Thyroid gland (tissue), 4 donors: Measurements from ENCODE around the gene PIBF1.

ENCODE experiments used
- CTCF ChIP-seq, 6 experiments: fragments of 200-600 bp in 3 of 6; fragments of 450-650 bp in 3 of 6; sonication (generic) in 3 of 6; IDR thresholded peaks; one replicate each; pipeline ENCODE4 v1.5.1; 2016 to 2019; ENCODE audit warnings: antibody characterized with exemption in 6 of 6, mild to moderate bottlenecking in 2 of 6, inconsistent platforms in 1 of 6, moderate library complexity in 1 of 6
- POLR2A ChIP-seq, 2 donors: fragments of 450-650 bp; IDR thresholded peaks; one replicate each; pipeline ENCODE4 v1.6.1; 2017; ENCODE audit warnings: antibody characterized with exemption in 2 of 2, mild to moderate bottlenecking in 2 of 2, moderate library complexity in 1 of 2

GRCh38 chr13:73062468-73062867 lies 280.5 kb downstream of the PIBF1 start:
- no peak for TF ChIP-seq CTCF (IDR thresholded peaks at IDR 0.05)
- TF ChIP-seq POLR2A (IDR thresholded peaks at IDR 0.05) = no peak
